Nephron (organoid): ENCODE results near the gene VWA7.

Experiments used
- H3K27ac Mint-ChIP-seq, 3 experiments: 2 replicates each; pipeline ENCODE4 v1.8.0; 2020; ENCODE audit warnings: mixed read lengths in 3 of 3, mild to moderate bottlenecking in 2 of 3, moderate library complexity in 1 of 3
- H3K27me3 Mint-ChIP-seq: 2 replicates; pipeline ENCODE4 v1.8.0; 2021; ENCODE audit warnings: low read depth, mild to moderate bottlenecking, moderate library complexity, mixed read lengths
- H3K36me3 Mint-ChIP-seq: 2 replicates; pipeline ENCODE4 v1.8.0; 2020; ENCODE audit warnings: low read depth, mixed read lengths
- H3K4me1 Mint-ChIP-seq: 2 replicates; pipeline ENCODE4 v1.8.0; 2020; ENCODE audit warnings: mixed read lengths
- H3K4me3 Mint-ChIP-seq, 3 experiments: 2 replicates each; pipeline ENCODE4 v1.8.0; 2020; ENCODE audit warnings: mild to moderate bottlenecking in 3 of 3, mixed read lengths in 3 of 3, moderate library complexity in 2 of 3
- H3K9me3 Mint-ChIP-seq: 2 replicates; pipeline ENCODE4 v1.8.0; 2020; ENCODE audit warnings: mixed read lengths
- TF ChIP-seq, protein P1 (sequence below), 3 experiments: fragments of 200-600 bp; sonication (generic); IDR thresholded peaks; one replicate each; pipeline ENCODE4 v1.5.0; 2021; ENCODE audit warnings: antibody characterized with exemption in 3 of 3; ENCODE audit not compliant: unreplicated experiment in 3 of 3

Gene VWA7

DNA sequence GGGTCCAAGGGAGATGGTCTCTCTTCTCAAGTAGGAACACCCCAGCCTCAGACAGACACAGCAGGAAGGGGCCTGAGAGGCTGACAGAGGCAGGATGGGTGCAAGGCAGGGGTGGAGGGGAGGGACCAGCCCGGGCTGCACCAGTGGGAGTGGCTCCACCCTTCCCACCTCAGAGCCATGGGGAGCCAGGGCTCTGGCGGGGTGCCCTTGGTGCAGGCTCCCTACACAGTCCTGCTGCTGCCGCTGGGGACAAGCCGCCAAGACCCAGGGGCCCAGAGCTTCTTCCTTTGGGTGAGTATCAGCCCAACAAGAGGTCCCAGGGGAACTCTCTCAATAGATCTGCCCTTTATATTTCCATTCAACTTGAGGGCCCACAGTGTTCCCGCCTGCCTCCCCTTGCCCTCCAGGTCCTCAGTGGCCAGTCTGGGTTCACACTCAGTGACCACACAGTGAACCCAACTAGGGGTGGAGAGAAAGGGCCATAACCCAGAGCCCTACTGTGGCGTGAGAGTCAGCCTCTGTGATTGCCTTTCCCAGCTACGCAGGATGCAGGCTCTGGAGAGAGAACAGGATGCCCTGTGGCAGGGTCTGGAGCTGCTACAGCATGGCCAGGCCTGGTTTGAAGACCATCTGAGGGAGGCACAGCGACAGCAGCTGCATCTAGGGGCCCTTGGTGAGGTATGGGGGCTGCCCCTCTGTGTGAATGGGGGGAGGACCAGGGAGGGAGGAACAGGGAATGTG, 14.1 kb downstream of the VWA7 start:
- TF ChIP-seq, protein P1, sequence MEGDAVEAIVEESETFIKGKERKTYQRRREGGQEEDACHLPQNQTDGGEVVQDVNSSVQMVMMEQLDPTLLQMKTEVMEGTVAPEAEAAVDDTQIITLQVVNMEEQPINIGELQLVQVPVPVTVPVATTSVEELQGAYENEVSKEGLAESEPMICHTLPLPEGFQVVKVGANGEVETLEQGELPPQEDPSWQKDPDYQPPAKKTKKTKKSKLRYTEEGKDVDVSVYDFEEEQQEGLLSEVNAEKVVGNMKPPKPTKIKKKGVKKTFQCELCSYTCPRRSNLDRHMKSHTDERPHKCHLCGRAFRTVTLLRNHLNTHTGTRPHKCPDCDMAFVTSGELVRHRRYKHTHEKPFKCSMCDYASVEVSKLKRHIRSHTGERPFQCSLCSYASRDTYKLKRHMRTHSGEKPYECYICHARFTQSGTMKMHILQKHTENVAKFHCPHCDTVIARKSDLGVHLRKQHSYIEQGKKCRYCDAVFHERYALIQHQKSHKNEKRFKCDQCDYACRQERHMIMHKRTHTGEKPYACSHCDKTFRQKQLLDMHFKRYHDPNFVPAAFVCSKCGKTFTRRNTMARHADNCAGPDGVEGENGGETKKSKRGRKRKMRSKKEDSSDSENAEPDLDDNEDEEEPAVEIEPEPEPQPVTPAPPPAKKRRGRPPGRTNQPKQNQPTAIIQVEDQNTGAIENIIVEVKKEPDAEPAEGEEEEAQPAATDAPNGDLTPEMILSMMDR (IDR thresholded peaks at IDR 0.05; ENCODE audit: unreplicated experiment in 3 of 3), result no peak
- H3K36me3 Mint-ChIP-seq, result peaks cover 21% of the 10 kb centered on the region
- H3K9me3 Mint-ChIP-seq, result no peaks in the 10 kb centered on the region
- peak overlapping the region in 2 of 3 experiments; percentile 22 to 32 for H3K4me3 Mint-ChIP-seq
- H3K4me1 Mint-ChIP-seq, result peaks cover 15% of the 10 kb centered on the region
- H3K27ac Mint-ChIP-seq, result peak overlapping the region; percentile 76 to 90 (median 87)
- no peaks in the 10 kb centered on the region for H3K27me3 Mint-ChIP-seq

DNA sequence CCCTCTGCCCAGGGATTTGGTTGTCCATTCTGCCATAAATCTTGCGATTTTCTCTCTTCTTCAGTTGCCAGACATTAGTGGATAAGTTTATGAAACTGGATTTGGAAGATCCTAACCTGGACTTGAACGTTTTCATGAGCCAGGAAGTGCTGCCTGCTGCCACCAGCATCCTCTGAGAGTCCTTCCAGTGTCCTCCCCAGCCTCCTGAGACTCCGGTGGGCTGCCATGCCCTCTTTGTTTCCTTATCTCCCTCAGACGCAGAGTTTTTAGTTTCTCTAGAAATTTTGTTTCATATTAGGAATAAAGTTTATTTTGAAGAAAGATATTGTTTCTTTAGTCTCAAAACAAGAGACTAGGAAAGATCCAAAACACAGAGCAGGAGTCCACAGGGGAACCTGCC, 14.8 kb downstream of the VWA7 start, which contains the start of gene SAPCD1:
SAPCD1 (plus strand) TSS at position 301 of the 400 bp plus-strand sequence. CDS start 399 bp downstream, outside the sequence.
- Mint-ChIP-seq H3K9me3 (no peaks in the 10 kb centered on the region), H3K4me3 (peak within 1 kb of the TSS in 2 of 3 experiments; percentile 22 to 32), H3K4me1 (peaks cover 15% of the 10 kb centered on the region), H3K27ac (peak within 1 kb of the TSS; percentile 76 to 90 (median 87)), H3K36me3 (peaks cover 21% of the 10 kb centered on the region), H3K27me3 (no peaks in the 10 kb centered on the region)
- TF ChIP-seq, protein P1 (IDR thresholded peaks at IDR 0.05; ENCODE audit: unreplicated experiment in 3 of 3), result no peak

- Mint-ChIP-seq H3K4me1 (peaks cover 15% of the 10 kb centered on the region), H3K27me3 (no peaks in the 10 kb centered on the region), H3K9me3 (no peaks in the 10 kb centered on the region), H3K4me3 (no peak overlapping the region), H3K36me3 (peaks cover 21% of the 10 kb centered on the region), H3K27ac (no peak overlapping the region)
- TF ChIP-seq, protein P1 (IDR thresholded peaks at IDR 0.05; ENCODE audit: unreplicated experiment in 3 of 3), result no peak
Observed at GRCh38 chr6:31761343-31761742, 15.8 kb downstream of the VWA7 start.

- TF ChIP-seq, protein P1 (IDR thresholded peaks at IDR 0.05; ENCODE audit: unreplicated experiment in 3 of 3), result no peak
- no peaks in the 10 kb centered on the region for H3K9me3 Mint-ChIP-seq
- no peak overlapping the region for H3K4me3 Mint-ChIP-seq
- peaks cover 21% of the 10 kb centered on the region for H3K36me3 Mint-ChIP-seq
- no peaks in the 10 kb centered on the region for H3K27me3 Mint-ChIP-seq
- peaks cover 15% of the 10 kb centered on the region for H3K4me1 Mint-ChIP-seq
- H3K27ac Mint-ChIP-seq, result no peak overlapping the region
Observed at GRCh38 chr6:31760790-31761189, 16.3 kb downstream of the VWA7 start.

GRCh38 chr6:31758281-31758680, 18.8 kb downstream of the VWA7 start:
- no peaks in the 10 kb centered on the region for H3K9me3 Mint-ChIP-seq
- H3K27ac Mint-ChIP-seq, result no peak overlapping the region
- peaks cover 3% of the 10 kb centered on the region for H3K4me1 Mint-ChIP-seq
- TF ChIP-seq, protein P1 (IDR thresholded peaks at IDR 0.05; ENCODE audit: unreplicated experiment in 3 of 3), result no peak
- H3K27me3 Mint-ChIP-seq, result no peaks in the 10 kb centered on the region
- H3K4me3 Mint-ChIP-seq, result no peak overlapping the region
- peaks cover 21% of the 10 kb centered on the region for H3K36me3 Mint-ChIP-seq
